KMS-11 (cell line): Measurements from ENCODE around the gene ZBTB43.

Source experiments
- H2AFZ ChIP-seq: fragments of 200-600 bp; sonication (generic); 2 replicates; pipeline ENCODE4 v1.6.1; 2016; ENCODE audit warnings: antibody characterized with exemption, mixed run types, low read depth
- H3K27ac ChIP-seq: fragments of 200-600 bp; sonication (generic); 2 replicates; pipeline ENCODE4 v1.6.1; 2016; ENCODE audit warnings: mild to moderate bottlenecking, mixed run types
- H3K27me3 ChIP-seq: fragments of 200-600 bp; sonication (generic); 2 replicates; pipeline ENCODE4 v1.6.1; 2017; ENCODE audit warnings: mild to moderate bottlenecking, low read depth, mixed run types, moderate library complexity; ENCODE audit not compliant: insufficient read depth
- H3K36me3 ChIP-seq: fragments of 200-600 bp; sonication (generic); 2 replicates; pipeline ENCODE4 v1.6.1; 2017; ENCODE audit warnings: mild to moderate bottlenecking, mixed run types; ENCODE audit not compliant: insufficient read depth
- H3K4me1 ChIP-seq: fragments of 200-600 bp; sonication (generic); 2 replicates; pipeline ENCODE4 v1.6.1; 2016; ENCODE audit warnings: mild to moderate bottlenecking, low read depth, mixed run types; ENCODE audit not compliant: poor library complexity, severe bottlenecking
- H3K4me2 ChIP-seq: fragments of 200-600 bp; sonication (generic); 2 replicates; pipeline ENCODE4 v1.7.0; 2016; ENCODE audit warnings: mild to moderate bottlenecking, mixed run types
- H3K4me3 ChIP-seq: fragments of 200-600 bp; sonication (generic); IDR thresholded peaks from 2 replicates; pipeline ENCODE4 v1.6.1; 2017; ENCODE audit warnings: low read depth, low read length, mixed read lengths; ENCODE audit not compliant: insufficient read depth
- H3K79me2 ChIP-seq: fragments of 200-600 bp; sonication (generic); 2 replicates; pipeline ENCODE4 v1.6.1; 2016; ENCODE audit warnings: low read depth, mixed run types; ENCODE audit not compliant: insufficient read depth
- H3K9ac ChIP-seq: fragments of 200-600 bp; sonication (generic); 2 replicates; pipeline ENCODE4 v1.6.1; 2016; ENCODE audit warnings: mild to moderate bottlenecking, mixed run types
- H4K20me1 ChIP-seq: fragments of 200-600 bp; sonication (generic); 2 replicates; pipeline ENCODE4 v1.6.1; 2016; ENCODE audit warnings: mild to moderate bottlenecking, mixed run types; ENCODE audit not compliant: insufficient read depth
- TF ChIP-seq, protein P1 (sequence below): fragments of 200-600 bp; sonication (generic); conservative IDR thresholded peaks from 2 replicates; pipeline ENCODE4 v1.6.1; 2017; ENCODE audit warnings: low read depth, mild to moderate bottlenecking, antibody characterized with exemption, low read length, moderate library complexity, mixed read lengths

The ZBTB43 gene

GRCh38 chr9:126794441-126794840 lies 10.4 kb upstream of the ZBTB43 start:
- no peak overlapping the region for H3K9ac ChIP-seq
- TF ChIP-seq, protein P1, sequence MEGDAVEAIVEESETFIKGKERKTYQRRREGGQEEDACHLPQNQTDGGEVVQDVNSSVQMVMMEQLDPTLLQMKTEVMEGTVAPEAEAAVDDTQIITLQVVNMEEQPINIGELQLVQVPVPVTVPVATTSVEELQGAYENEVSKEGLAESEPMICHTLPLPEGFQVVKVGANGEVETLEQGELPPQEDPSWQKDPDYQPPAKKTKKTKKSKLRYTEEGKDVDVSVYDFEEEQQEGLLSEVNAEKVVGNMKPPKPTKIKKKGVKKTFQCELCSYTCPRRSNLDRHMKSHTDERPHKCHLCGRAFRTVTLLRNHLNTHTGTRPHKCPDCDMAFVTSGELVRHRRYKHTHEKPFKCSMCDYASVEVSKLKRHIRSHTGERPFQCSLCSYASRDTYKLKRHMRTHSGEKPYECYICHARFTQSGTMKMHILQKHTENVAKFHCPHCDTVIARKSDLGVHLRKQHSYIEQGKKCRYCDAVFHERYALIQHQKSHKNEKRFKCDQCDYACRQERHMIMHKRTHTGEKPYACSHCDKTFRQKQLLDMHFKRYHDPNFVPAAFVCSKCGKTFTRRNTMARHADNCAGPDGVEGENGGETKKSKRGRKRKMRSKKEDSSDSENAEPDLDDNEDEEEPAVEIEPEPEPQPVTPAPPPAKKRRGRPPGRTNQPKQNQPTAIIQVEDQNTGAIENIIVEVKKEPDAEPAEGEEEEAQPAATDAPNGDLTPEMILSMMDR, result no peak
- H3K4me2 ChIP-seq, result no peak overlapping the region
- H3K4me1 ChIP-seq, result no peaks in the 10 kb centered on the region
- H2AFZ ChIP-seq, result no peak overlapping the region
- no peaks in the 10 kb centered on the region for H3K36me3 ChIP-seq
- no peak overlapping the region for H3K27ac ChIP-seq
- no peaks in the 10 kb centered on the region for H4K20me1 ChIP-seq
- H3K4me3 ChIP-seq, result no peak overlapping the region
- no peaks in the 10 kb centered on the region for H3K27me3 ChIP-seq
- no peaks in the 10 kb centered on the region for H3K79me2 ChIP-seq

DNA sequence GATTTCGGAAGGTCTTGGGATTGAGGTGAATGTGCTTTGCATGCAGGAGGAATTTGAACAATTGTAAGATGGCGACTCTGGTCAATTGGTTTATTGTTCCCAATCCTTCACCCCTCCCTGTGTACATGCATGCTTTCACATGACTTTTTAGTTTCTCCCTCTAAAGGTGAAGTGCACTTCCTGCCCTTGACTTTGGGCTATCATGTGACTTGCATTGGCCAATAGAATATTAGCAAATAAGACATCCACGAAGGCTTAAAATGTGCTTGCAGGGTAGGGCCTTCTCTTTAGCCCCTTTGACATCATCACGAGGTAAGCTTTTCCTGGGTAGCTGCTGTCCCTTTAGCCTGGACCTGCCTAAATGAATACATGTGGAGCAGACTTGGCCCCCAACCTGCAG lies 8.1 kb upstream of the ZBTB43 start:
- no peak overlapping the region for H3K27ac ChIP-seq
- TF ChIP-seq, protein P1, result no peak
- no peak overlapping the region for H3K4me3 ChIP-seq
- no peaks in the 10 kb centered on the region for H3K4me1 ChIP-seq
- no peak overlapping the region for H3K4me2 ChIP-seq
- no peaks in the 10 kb centered on the region for H4K20me1 ChIP-seq
- no peaks in the 10 kb centered on the region for H3K36me3 ChIP-seq
- H3K27me3 ChIP-seq, result no peaks in the 10 kb centered on the region
- no peaks in the 10 kb centered on the region for H3K79me2 ChIP-seq
- H2AFZ ChIP-seq, result no peak overlapping the region
- H3K9ac ChIP-seq, result no peak overlapping the region

- Histone ChIP-seq H3K4me2 (no peak overlapping the region), H3K9ac (no peak overlapping the region), H3K79me2 (no peaks in the 10 kb centered on the region), H3K4me1 (no peaks in the 10 kb centered on the region), H3K27me3 (no peaks in the 10 kb centered on the region), H3K4me3 (no peak overlapping the region), H3K27ac (no peak overlapping the region), H3K36me3 (no peaks in the 10 kb centered on the region), H2AFZ (no peak overlapping the region), H4K20me1 (no peaks in the 10 kb centered on the region)
- TF ChIP-seq, protein P1, result no peak
These were observed 6.9 kb upstream of the ZBTB43 start for GRCh38 chr9:126797903-126798302.

- H3K79me2 ChIP-seq, result no peaks in the 10 kb centered on the region
- TF ChIP-seq, protein P1, result no peak
- H3K4me2 ChIP-seq, result no peak overlapping the region
- no peaks in the 10 kb centered on the region for H4K20me1 ChIP-seq
- H3K27me3 ChIP-seq, result no peaks in the 10 kb centered on the region
- no peak overlapping the region for H3K9ac ChIP-seq
- no peak overlapping the region for H3K27ac ChIP-seq
- H2AFZ ChIP-seq, result no peak overlapping the region
- H3K4me3 ChIP-seq, result no peak overlapping the region
- H3K36me3 ChIP-seq, result no peaks in the 10 kb centered on the region
- no peaks in the 10 kb centered on the region for H3K4me1 ChIP-seq
These were observed 5.8 kb upstream of the ZBTB43 start for GRCh38 chr9:126799034-126799433.
